DOHH2 (cell line): ENCODE measurements around the gene GFER.

ENCODE experiments used
- H3F3A ChIP-seq: fragments of 200-600 bp; sonication (generic), shearing (Covaris generic); 2 replicates; pipeline ENCODE4 v1.6.0; 2016; ENCODE audit warnings: antibody characterized with exemption, mild to moderate bottlenecking; ENCODE audit not compliant: control insufficient read depth, insufficient read depth
- H3K27ac ChIP-seq: fragments of 200-600 bp; sonication (generic); 2 replicates; pipeline ENCODE4 v1.5.1; 2014; ENCODE audit warnings: low read depth, mild to moderate bottlenecking, low read length, moderate library complexity
- H3K27me3 ChIP-seq: fragments of 200-600 bp; sonication (generic); 2 replicates; pipeline ENCODE4 v1.6.1; 2014; ENCODE audit warnings: mild to moderate bottlenecking, low read length, mixed read lengths; ENCODE audit not compliant: control insufficient read depth
- H3K36me3 ChIP-seq: fragments of 200-600 bp; sonication (generic); 2 replicates; pipeline ENCODE4 v1.6.1; 2014; ENCODE audit warnings: mild to moderate bottlenecking, low read length, moderate library complexity, mixed read lengths; ENCODE audit not compliant: control insufficient read depth
- H3K4me1 ChIP-seq: fragments of 200-600 bp; sonication (generic); 2 replicates; pipeline ENCODE4 v1.6.1; 2014; ENCODE audit warnings: mild to moderate bottlenecking, low read length, mixed read lengths; ENCODE audit not compliant: control insufficient read depth
- H3K4me2 ChIP-seq: fragments of 200-600 bp; sonication (generic); 2 replicates; pipeline ENCODE4 v1.6.0; 2014; ENCODE audit warnings: mild to moderate bottlenecking, low read length, moderate library complexity
- H3K4me3 ChIP-seq: fragments of 200-600 bp; sonication (generic); 2 replicates; pipeline ENCODE4 v1.5.1; 2014; ENCODE audit warnings: mild to moderate bottlenecking, low read length, mixed read lengths
- H3K79me2 ChIP-seq: fragments of 200-600 bp; sonication (generic); 2 replicates; pipeline ENCODE4 v1.6.1; 2014; ENCODE audit warnings: mild to moderate bottlenecking, low read length, mixed read lengths; ENCODE audit not compliant: control insufficient read depth
- H3K9me2 ChIP-seq: fragments of 200-600 bp; sonication (generic); replicated peaks from 2 replicates; pipeline ENCODE4 v1.6.1; 2014; ENCODE audit warnings: mild to moderate bottlenecking, low read length, mixed read lengths; ENCODE audit not compliant: control insufficient read depth
- H3K9me3 ChIP-seq: fragments of 200-600 bp; sonication (generic); 2 replicates; pipeline ENCODE4 v1.6.1; 2014; ENCODE audit warnings: antibody characterized with exemption, low read length, mixed read lengths; ENCODE audit not compliant: control insufficient read depth, insufficient read depth
- H4K20me1 ChIP-seq: fragments of 200-600 bp; sonication (generic); 2 replicates; pipeline ENCODE4 v1.6.0; 2014; ENCODE audit warnings: low read depth, mild to moderate bottlenecking, antibody characterized with exemption, low read length, moderate library complexity; ENCODE audit not compliant: control insufficient read depth, insufficient read depth
- EZH2phosphoT487 ChIP-seq: fragments of 200-600 bp; sonication (generic); IDR thresholded peaks from 2 replicates; pipeline ENCODE4 v1.6.1; 2017; ENCODE audit warnings: borderline replicate concordance, mild to moderate bottlenecking, antibody characterized with exemption, low read length, moderate library complexity, mixed read lengths
- TF ChIP-seq, protein P1 (sequence below): fragments of 200-600 bp; sonication (generic); IDR thresholded peaks from one replicate; pipeline ENCODE4 v1.5.1; 2014; ENCODE audit warnings: antibody characterized with exemption, mild to moderate bottlenecking, low read depth, low read length; ENCODE audit not compliant: poor library complexity, severe bottlenecking

Gene GFER

DNA sequence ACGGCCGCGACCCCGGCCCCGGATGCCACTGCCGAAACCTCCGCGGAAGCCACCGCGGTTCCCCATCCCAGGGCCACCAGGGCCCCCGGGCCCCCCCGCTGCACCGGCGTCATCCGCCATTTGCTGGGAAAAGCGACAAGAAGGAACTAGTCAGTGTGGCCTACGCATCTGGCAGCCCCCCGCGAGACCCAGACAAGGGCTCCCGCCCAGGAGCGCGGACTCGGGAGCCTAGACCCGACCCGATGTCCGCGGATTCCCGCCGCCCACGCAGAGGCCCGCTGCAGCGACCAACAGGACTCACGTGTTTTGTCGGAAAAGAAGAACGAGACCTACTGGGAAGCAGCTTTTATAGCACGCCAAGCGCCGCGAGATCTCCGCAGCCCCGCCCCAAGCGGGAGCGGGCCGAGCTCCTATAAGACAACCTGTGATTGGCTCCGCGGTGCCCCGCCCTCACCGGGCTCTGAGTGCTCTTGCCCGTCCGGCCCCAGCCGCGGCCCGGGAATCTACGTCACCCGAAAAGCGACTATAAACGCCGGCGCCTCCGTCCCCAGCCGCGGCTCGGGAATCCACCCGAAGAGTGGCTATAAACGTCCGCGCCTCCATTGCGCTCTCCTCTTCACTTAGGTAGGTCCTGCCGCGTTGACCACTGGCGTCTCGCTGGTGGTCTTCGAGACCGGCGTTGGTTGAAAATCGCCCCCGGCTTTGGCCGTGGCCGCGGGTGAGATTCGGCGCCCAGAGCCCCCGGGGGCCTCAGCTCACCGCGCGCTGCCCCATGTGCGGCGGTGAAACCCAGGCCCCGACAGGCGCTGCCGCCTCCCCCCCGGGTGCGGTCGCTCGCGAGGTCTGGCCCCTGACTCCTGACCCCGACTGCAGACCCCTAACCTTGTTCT, 19.2 kb upstream of the GFER start, which contains the start of gene RPS2:
Gene RPS2, minus strand, starts transcription at position 321 of the 890 bp plus-strand sequence. Its CDS starts 201 bp downstream, at position 120.
- Histone ChIP-seq H3K79me2 (peaks cover 63% of the 10 kb centered on the region), H3K27ac (peak within 1 kb of the TSS; percentile 91), H3K4me2 (peak within 1 kb of the TSS; percentile 99), H3F3A (peaks cover 43% of the 10 kb centered on the region), H3K36me3 (peaks cover 71% of the 10 kb centered on the region), H3K27me3 (no peaks in the 10 kb centered on the region), H3K9me3 (no peaks in the 10 kb centered on the region), H3K4me1 (peaks cover 36% of the 10 kb centered on the region), H3K4me3 (peak within 1 kb of the TSS; percentile 100), H3K9me2 (no peaks in the 10 kb centered on the region), H4K20me1 (peaks cover 10% of the 10 kb centered on the region)
- TF ChIP-seq, protein P1, sequence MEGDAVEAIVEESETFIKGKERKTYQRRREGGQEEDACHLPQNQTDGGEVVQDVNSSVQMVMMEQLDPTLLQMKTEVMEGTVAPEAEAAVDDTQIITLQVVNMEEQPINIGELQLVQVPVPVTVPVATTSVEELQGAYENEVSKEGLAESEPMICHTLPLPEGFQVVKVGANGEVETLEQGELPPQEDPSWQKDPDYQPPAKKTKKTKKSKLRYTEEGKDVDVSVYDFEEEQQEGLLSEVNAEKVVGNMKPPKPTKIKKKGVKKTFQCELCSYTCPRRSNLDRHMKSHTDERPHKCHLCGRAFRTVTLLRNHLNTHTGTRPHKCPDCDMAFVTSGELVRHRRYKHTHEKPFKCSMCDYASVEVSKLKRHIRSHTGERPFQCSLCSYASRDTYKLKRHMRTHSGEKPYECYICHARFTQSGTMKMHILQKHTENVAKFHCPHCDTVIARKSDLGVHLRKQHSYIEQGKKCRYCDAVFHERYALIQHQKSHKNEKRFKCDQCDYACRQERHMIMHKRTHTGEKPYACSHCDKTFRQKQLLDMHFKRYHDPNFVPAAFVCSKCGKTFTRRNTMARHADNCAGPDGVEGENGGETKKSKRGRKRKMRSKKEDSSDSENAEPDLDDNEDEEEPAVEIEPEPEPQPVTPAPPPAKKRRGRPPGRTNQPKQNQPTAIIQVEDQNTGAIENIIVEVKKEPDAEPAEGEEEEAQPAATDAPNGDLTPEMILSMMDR: no peak
- no peak for TF ChIP-seq EZH2phosphoT487

DNA sequence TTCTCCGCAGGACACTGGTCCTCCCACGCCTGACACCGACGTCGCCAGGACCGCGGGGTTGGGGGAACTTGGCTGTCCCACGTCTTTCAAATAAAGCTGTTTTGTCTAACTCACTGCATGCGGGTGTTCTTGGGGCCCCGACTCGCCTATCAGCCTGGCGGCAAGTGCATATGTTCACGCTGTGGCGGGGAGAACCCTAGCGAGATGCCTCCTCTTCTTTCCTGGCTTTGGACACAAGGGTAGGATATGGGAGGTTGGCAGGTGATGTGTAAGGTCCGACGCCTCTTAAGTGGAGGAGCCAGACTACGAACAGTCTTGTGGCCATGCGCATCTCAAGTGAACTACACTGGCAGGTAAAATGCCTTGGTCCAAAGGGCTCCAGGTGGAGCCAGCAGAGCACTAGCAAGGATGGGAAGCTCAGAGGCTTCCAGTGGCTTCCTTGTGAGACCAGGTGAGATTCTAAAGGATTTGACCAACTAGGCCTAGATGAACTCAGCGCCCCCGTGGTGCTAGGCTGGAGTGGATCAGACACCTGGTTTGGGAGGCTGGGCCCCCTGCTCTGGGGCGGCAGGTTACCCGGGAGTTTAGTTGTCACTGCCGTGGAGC, 18.5 kb upstream of the GFER start:
- peaks cover 64% of the 10 kb centered on the region for H3K36me3 ChIP-seq
- H3F3A ChIP-seq: peaks cover 44% of the 10 kb centered on the region
- H3K27ac ChIP-seq: peak overlapping the region; percentile 54
- no peaks in the 10 kb centered on the region for H3K9me3 ChIP-seq
- peaks cover 56% of the 10 kb centered on the region for H3K79me2 ChIP-seq
- peak overlapping the region; percentile 100 for H3K4me3 ChIP-seq
- peak overlapping the region; percentile 94 for H3K4me2 ChIP-seq
- no peaks in the 10 kb centered on the region for H3K9me2 ChIP-seq
- peaks cover 10% of the 10 kb centered on the region for H4K20me1 ChIP-seq
- H3K4me1 ChIP-seq: peaks cover 35% of the 10 kb centered on the region
- TF ChIP-seq, protein P1: no peak
- TF ChIP-seq EZH2phosphoT487: no peak
- H3K27me3 ChIP-seq: no peaks in the 10 kb centered on the region

DNA sequence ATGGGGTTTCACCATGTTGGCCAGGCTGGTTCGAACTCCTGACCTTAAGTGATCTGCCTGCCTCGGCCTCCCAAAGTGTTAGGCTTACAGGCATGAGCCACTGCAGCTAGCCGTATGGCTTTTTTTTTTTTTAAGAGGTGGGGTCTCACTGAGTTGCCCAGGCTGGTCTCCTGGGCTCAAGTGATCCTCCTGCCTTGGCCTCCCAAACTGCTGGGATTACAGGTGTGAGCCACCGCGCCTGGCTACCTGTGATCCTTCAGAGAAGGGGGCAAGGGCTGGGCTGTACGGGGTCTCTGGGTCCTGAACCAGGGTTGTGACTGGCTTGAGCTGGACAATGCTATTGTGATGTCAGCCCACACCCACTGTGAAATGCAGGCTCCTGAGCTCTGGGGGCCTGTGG, 17.5 kb upstream of the GFER start, which contains the start of gene RNF151:
Gene RNF151, plus strand, starts transcription at position 397 of the 400 bp plus-strand sequence. CDS start 26 bp downstream, outside the sequence.
- no peak for TF ChIP-seq EZH2phosphoT487
- TF ChIP-seq, protein P1: no peak
- Histone ChIP-seq H3K36me3 (peaks cover 57% of the 10 kb centered on the region), H3K27me3 (no peaks in the 10 kb centered on the region), H3K4me3 (peak within 1 kb of the TSS; percentile 100), H3K9me2 (no peaks in the 10 kb centered on the region), H4K20me1 (peaks cover 10% of the 10 kb centered on the region), H3K4me2 (peak within 1 kb of the TSS; percentile 94), H3K4me1 (peaks cover 35% of the 10 kb centered on the region), H3K27ac (peak within 1 kb of the TSS; percentile 54; the same call in 1 of the 2 replicates), H3K9me3 (no peaks in the 10 kb centered on the region), H3F3A (peaks cover 35% of the 10 kb centered on the region), H3K79me2 (peaks cover 58% of the 10 kb centered on the region)
